Mesendoderm (in vitro differentiated cells): ENCODE measurements around the gene NETO2.

Source experiments
- DNase-seq: peaks from one replicate; pipeline ENCODE4 v3.0.0; 2013
- H2AK5ac ChIP-seq: 2 replicates; pipeline ENCODE4 v1.6.1; 2013; ENCODE audit warnings: low read length, inconsistent platforms
- H2BK120ac ChIP-seq: 2 replicates; pipeline ENCODE4 v1.6.1; 2013; ENCODE audit warnings: low read depth, mild to moderate bottlenecking, low read length, moderate library complexity, mixed read lengths
- H2BK15ac ChIP-seq: replicated peaks from 2 replicates; pipeline ENCODE4 v1.6.1; 2013; ENCODE audit warnings: low read depth, mild to moderate bottlenecking, moderate library complexity
- H2BK5ac ChIP-seq: 2 replicates; pipeline ENCODE4 v1.6.1; 2013; ENCODE audit warnings: low read length, inconsistent platforms
- H3K18ac ChIP-seq: 2 replicates; pipeline ENCODE4 v1.6.1; 2013; ENCODE audit warnings: mild to moderate bottlenecking, low read length, mixed read lengths
- H3K23ac ChIP-seq: one replicate; pipeline ENCODE4 v1.6.1; 2013; ENCODE audit warnings: low read length
- H3K27ac ChIP-seq: 2 replicates; pipeline ENCODE4 v1.5.1; 2013; ENCODE audit warnings: low read depth, mild to moderate bottlenecking, inconsistent platforms, low read length, moderate library complexity
- H3K27me3 ChIP-seq: 2 replicates; pipeline ENCODE4 v1.6.1; 2013; ENCODE audit warnings: low read length, control low read depth, mild to moderate bottlenecking, inconsistent platforms; ENCODE audit not compliant: insufficient read depth, poor library complexity
- H3K36me3 ChIP-seq: 2 replicates; pipeline ENCODE4 v1.6.1; 2013; ENCODE audit warnings: low read length, inconsistent platforms; ENCODE audit not compliant: control insufficient read depth, insufficient read depth
- H3K4ac ChIP-seq: one replicate; pipeline ENCODE4 v1.6.1; 2013; ENCODE audit warnings: low read depth, mild to moderate bottlenecking, low read length, moderate library complexity
- H3K4me1 ChIP-seq: 2 replicates; pipeline ENCODE4 v1.6.1; 2013; ENCODE audit warnings: low read depth, low read length, inconsistent platforms; ENCODE audit not compliant: control insufficient read depth
- H3K4me2 ChIP-seq: 2 replicates; pipeline ENCODE4 v1.6.1; 2013; ENCODE audit warnings: low read length
- H3K4me3 ChIP-seq: 2 replicates; pipeline ENCODE4 v1.5.1; 2013; ENCODE audit warnings: mild to moderate bottlenecking, low read length
- H3K56ac ChIP-seq: one replicate; pipeline ENCODE4 v1.6.1; 2013; ENCODE audit warnings: low read length
- H3K79me1 ChIP-seq: 2 replicates; pipeline ENCODE4 v1.6.1; 2013; ENCODE audit warnings: low read length, inconsistent platforms
- H3K79me2 ChIP-seq: 2 replicates; pipeline ENCODE4 v1.6.1; 2013; ENCODE audit warnings: mild to moderate bottlenecking, low read length; ENCODE audit not compliant: control insufficient read depth, insufficient read depth
- H3K9ac ChIP-seq: 2 replicates; pipeline ENCODE4 v1.6.1; 2013; ENCODE audit warnings: low read length, inconsistent platforms
- H4K5ac ChIP-seq: one replicate; pipeline ENCODE4 v1.6.1; 2013; ENCODE audit warnings: low read length
- H4K8ac ChIP-seq: one replicate; pipeline ENCODE4 v1.6.1; 2013; ENCODE audit warnings: low read depth, mild to moderate bottlenecking, control low read depth, low read length, moderate library complexity
- WGBS: extraction: QIAGEN DNeasy Blood & Tissue Kit; methylation state at CpG from one replicate; pipeline ENCODE4 v1.1.7; 2013; ENCODE audit warnings: low lambda C conversion rate, missing lambda C conversion rate; ENCODE audit not compliant: insufficient coverage; ENCODE audit errors: extremely low coverage; 5-methylcytosine and 5-hydroxymethylcytosine counted together

NETO2 gene

GRCh38 chr16:47045459-47045858 lies 98.3 kb downstream of the NETO2 start:
- H3K79me2 ChIP-seq, result no peaks in the 10 kb centered on the region
- DNase-seq, result no peak

DNA sequence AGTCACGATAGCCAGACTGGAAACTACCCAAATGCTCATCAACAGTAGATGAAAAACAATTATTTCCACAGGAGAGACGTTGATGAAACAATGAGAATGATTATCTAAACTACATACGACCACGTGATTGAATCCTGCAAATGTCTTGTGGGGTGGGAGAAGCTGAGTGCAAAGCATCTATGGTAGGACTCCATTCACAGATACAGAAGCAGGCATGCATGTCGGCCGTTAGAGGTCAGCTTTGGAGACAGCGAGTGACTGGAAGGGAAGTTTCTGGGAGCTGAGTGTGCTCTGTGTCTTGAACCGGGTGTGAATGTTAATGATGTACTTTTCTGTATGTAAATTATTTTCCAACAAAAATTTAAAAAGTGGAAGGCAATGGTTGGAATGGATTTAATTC lies 98.7 kb downstream of the NETO2 start:
- H2BK120ac ChIP-seq, result no peak overlapping the region
- no peak overlapping the region for H3K23ac ChIP-seq
- no peak overlapping the region for H3K27ac ChIP-seq
- no peak overlapping the region for H3K4me3 ChIP-seq
- no peak overlapping the region for H3K4ac ChIP-seq
- no CpG with 5 or more reads among the region's 8 CpGs for WGBS
- no peak overlapping the region for H4K8ac ChIP-seq
- no peaks in the 10 kb centered on the region for H3K79me1 ChIP-seq
- H3K18ac ChIP-seq, result no peak overlapping the region
- H3K4me1 ChIP-seq, result no peaks in the 10 kb centered on the region
- H3K4me2 ChIP-seq, result no peak overlapping the region
- H3K79me2 ChIP-seq, result no peaks in the 10 kb centered on the region
- no peaks in the 10 kb centered on the region for H3K27me3 ChIP-seq
- no peak overlapping the region for H2AK5ac ChIP-seq
- H3K9ac ChIP-seq, result no peak overlapping the region
- no peak overlapping the region for H4K5ac ChIP-seq
- no peak overlapping the region for H3K56ac ChIP-seq
- no peak for DNase-seq
- H3K36me3 ChIP-seq, result no peaks in the 10 kb centered on the region
- no peak overlapping the region for H2BK5ac ChIP-seq
- no peak overlapping the region for H2BK15ac ChIP-seq

More at GRCh38 chr16:47045459-47045858, 98.3 kb downstream of the NETO2 start:
- Histone ChIP-seq H3K4me3 (no peak overlapping the region), H3K79me1 (no peaks in the 10 kb centered on the region), H3K27me3 (no peaks in the 10 kb centered on the region), H2BK5ac (no peak overlapping the region), H2BK15ac (no peak overlapping the region), H3K4me2 (no peak overlapping the region), H4K8ac (no peak overlapping the region), H3K9ac (no peak overlapping the region), H3K56ac (no peak overlapping the region), H3K4ac (no peak overlapping the region), H3K23ac (no peak overlapping the region), H4K5ac (no peak overlapping the region), H2BK120ac (no peak overlapping the region), H3K4me1 (no peaks in the 10 kb centered on the region), H3K27ac (no peak overlapping the region), H3K36me3 (no peaks in the 10 kb centered on the region), H3K18ac (no peak overlapping the region), H2AK5ac (no peak overlapping the region)
- no CpG with 5 or more reads among the region's 3 CpGs for WGBS

- H3K4ac ChIP-seq, result no peak overlapping the region
- no CpG with 5 or more reads among the region's 8 CpGs for WGBS
Observed at GRCh38 chr16:47043970-47044684, 99.6 kb downstream of the NETO2 start.

DNA sequence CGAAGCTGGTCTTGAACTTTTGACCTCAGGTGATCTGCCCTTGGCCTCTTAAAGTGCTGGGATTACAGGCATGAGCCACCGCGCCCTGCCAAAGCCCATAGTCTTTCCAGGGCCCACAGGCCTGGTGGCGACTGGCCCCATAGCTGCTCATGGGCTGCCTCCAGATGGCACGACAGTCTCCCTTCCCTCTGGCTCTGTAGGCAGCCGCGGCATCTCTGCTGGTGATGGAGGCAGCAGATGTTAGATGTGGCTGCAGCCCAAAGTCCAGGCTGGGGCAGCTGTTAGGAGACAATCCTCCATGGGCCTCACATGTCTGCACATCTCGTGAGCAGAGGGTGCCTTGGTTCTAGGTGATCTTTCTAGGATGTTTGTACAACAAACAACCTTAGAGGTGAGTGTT lies 100.5 kb downstream of the NETO2 start:
- no peak overlapping the region for H3K18ac ChIP-seq
- H3K56ac ChIP-seq, result no peak overlapping the region
- H3K27ac ChIP-seq, result no peak overlapping the region
- H3K27me3 ChIP-seq, result no peaks in the 10 kb centered on the region
- no peaks in the 10 kb centered on the region for H3K4me1 ChIP-seq
- no peaks in the 10 kb centered on the region for H3K36me3 ChIP-seq
- H3K23ac ChIP-seq, result no peak overlapping the region
- no peak overlapping the region for H4K8ac ChIP-seq
- no peak overlapping the region for H4K5ac ChIP-seq
- DNase-seq, result no peak
- no peak overlapping the region for H3K4ac ChIP-seq
- H2AK5ac ChIP-seq, result no peak overlapping the region
- H3K4me2 ChIP-seq, result no peak overlapping the region
- H3K9ac ChIP-seq, result no peak overlapping the region
- no peak overlapping the region for H2BK120ac ChIP-seq
- H2BK15ac ChIP-seq, result no peak overlapping the region
- no peaks in the 10 kb centered on the region for H3K79me1 ChIP-seq
- no CpG with 5 or more reads among the region's 8 CpGs for WGBS
- H3K79me2 ChIP-seq, result no peaks in the 10 kb centered on the region
- H2BK5ac ChIP-seq, result no peak overlapping the region
- no peak overlapping the region for H3K4me3 ChIP-seq

More at GRCh38 chr16:47043970-47044684, 99.6 kb downstream of the NETO2 start:
- H3K18ac ChIP-seq, result no peak overlapping the region
- no peak overlapping the region for H2BK15ac ChIP-seq
- no peak overlapping the region for H3K9ac ChIP-seq
- no peak overlapping the region for H3K4me3 ChIP-seq
- H3K79me2 ChIP-seq, result no peaks in the 10 kb centered on the region
- no peak overlapping the region for H3K56ac ChIP-seq
- no peaks in the 10 kb centered on the region for H3K4me1 ChIP-seq
- no peak for DNase-seq
- no peaks in the 10 kb centered on the region for H3K27me3 ChIP-seq
- no peak overlapping the region for H2BK5ac ChIP-seq
- no peaks in the 10 kb centered on the region for H3K79me1 ChIP-seq
- H2BK120ac ChIP-seq, result no peak overlapping the region
- no peak overlapping the region for H3K4me2 ChIP-seq
- H2AK5ac ChIP-seq, result no peak overlapping the region
- H4K5ac ChIP-seq, result no peak overlapping the region
- no peaks in the 10 kb centered on the region for H3K36me3 ChIP-seq
- no peak overlapping the region for H3K23ac ChIP-seq
- no peak overlapping the region for H3K27ac ChIP-seq
- no peak overlapping the region for H4K8ac ChIP-seq

DNA sequence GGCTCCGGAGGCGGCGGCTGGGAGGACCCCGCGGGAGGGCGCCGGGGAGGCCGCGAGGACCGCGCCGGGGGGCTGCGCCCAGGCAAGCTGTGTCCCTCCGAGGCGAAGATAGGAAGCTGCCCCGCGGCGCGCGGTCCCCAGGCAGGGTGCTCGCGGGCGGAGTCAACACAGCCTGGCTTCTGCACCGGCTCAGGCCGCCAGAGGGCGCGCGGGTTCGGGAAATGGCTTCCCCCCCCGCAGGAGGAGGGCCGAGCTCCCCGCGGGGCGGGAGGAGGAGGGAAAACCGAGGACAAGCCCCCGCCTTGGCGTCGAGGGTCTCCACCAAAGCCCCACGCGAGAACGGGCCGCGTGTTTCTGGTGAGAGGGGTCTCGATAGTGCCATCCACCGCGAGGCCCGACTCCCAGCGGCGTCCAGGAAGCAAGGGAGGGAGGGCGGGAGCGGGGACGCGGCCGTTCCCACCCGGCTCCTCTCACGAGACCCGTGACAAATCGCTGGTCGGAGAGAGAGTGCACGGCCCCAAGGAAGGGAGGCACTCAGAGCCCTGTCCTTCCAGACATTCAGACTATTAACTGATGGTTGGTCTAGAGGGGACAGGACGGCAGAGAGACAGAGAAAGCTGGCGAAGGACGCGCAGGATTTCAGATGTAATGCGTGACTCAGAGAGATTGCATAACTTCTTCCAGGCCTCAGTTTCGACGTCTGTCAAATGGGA lies 105.8 kb downstream of the NETO2 start:
- Histone ChIP-seq H3K56ac (peak overlapping the region; percentile 88), H3K79me2 (no peaks in the 10 kb centered on the region), H3K4me1 (no peaks in the 10 kb centered on the region), H3K4me2 (peak overlapping the region; percentile 86), H2BK5ac (no peak overlapping the region), H3K9ac (peak overlapping the region; percentile 69), H3K18ac (peak overlapping the region; percentile 53), H3K4ac (no peak overlapping the region), H3K36me3 (no peaks in the 10 kb centered on the region), H3K23ac (no peak overlapping the region), H3K27ac (no peak overlapping the region), H4K8ac (no peak overlapping the region), H2AK5ac (no peak overlapping the region), H3K27me3 (no peaks in the 10 kb centered on the region), H3K4me3 (peak overlapping the region; percentile 29), H2BK120ac (no peak overlapping the region), H4K5ac (no peak overlapping the region), H3K79me1 (no peaks in the 10 kb centered on the region), H2BK15ac (no peak overlapping the region)
- DNase-seq, result peak; percentile 79
- no CpG with 5 or more reads among the region's 67 CpGs for WGBS
